ENCODE results near the gene MBP.

MBP gene

DNA sequence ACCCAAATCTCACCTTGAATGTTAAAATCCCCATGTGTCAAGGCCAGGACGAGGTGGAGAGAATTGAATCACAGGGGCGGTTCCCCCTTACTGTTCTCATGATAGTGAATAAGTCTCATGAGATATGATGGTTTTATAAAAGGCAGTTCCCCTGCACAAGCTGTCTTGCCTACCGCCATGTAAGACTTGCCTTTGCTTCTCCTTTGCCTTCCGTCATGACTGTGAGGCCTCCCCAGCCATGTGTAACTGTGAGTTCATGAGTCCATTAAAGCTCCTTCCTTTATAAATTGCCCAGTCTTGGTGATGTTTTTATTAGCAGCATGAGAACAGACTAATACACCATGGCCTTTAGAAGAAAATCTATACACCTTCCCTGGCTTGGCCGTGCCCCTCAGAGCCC, 7.4 kb upstream of the MBP start:
- H3K4me3 ChIP-seq (ENCODE audit: low read depth, low read length), result no peak overlapping the region
- DNase-seq (ENCODE audit: low read depth), result no peak

DNA sequence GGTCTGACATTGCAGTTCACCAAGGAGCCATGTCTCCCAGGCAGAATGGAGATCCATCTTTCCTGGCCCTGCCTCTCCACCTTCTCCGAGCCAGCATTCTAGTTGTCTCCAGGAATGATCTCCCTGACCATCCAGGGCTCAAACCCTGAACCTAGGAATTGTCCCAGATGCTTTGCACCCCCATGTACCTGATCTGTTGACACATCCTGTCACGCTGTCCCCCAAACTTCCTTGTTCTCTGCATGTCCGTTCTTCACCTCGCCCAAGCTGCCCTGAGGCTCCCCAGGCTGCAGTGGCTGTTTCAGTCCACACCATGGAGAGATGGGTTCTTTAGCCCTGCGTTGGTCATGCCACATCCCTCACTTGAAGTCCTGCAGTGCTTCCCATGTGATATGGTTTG, 7.0 kb upstream of the MBP start:
- no peak overlapping the region for H3K4me3 ChIP-seq (ENCODE audit: low read depth, low read length)
- TF ChIP-seq, protein P1, sequence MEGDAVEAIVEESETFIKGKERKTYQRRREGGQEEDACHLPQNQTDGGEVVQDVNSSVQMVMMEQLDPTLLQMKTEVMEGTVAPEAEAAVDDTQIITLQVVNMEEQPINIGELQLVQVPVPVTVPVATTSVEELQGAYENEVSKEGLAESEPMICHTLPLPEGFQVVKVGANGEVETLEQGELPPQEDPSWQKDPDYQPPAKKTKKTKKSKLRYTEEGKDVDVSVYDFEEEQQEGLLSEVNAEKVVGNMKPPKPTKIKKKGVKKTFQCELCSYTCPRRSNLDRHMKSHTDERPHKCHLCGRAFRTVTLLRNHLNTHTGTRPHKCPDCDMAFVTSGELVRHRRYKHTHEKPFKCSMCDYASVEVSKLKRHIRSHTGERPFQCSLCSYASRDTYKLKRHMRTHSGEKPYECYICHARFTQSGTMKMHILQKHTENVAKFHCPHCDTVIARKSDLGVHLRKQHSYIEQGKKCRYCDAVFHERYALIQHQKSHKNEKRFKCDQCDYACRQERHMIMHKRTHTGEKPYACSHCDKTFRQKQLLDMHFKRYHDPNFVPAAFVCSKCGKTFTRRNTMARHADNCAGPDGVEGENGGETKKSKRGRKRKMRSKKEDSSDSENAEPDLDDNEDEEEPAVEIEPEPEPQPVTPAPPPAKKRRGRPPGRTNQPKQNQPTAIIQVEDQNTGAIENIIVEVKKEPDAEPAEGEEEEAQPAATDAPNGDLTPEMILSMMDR (IDR thresholded peaks at IDR 0.05; ENCODE audit: control insufficient read depth, extremely low read depth, insufficient read depth), result no peak
- no peak for DNase-seq (ENCODE audit: low read depth)

More for the DNA sequence above, 7.4 kb upstream of the MBP start:
- TF ChIP-seq, protein P1 (IDR thresholded peaks at IDR 0.05; ENCODE audit: control insufficient read depth, extremely low read depth, insufficient read depth), result no peak

DNA sequence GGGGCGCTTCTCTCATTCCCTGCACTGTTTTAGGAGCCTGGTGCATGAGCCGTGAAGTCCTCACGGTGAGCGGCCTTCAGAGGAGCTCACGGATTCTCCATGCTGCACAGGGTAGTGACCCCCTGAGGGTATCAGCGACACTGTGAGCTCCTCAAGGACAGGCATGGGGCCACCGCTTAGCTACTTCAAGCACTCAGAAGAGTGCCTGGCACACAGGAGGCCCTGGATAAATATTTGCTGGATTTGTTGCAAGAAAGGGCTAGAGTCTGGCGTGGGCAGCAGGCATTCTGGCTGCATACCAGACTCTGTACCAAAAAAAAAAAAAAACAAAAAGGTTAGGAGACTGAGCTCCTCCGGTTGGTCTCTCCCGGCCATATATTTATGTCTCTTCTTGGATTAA, 5.7 kb upstream of the MBP start:
- TF ChIP-seq, protein P1 (IDR thresholded peaks at IDR 0.05; ENCODE audit: control insufficient read depth, extremely low read depth, insufficient read depth), result no peak
- no peak overlapping the region for H3K4me3 ChIP-seq (ENCODE audit: low read depth, low read length)
- DNase-seq (ENCODE audit: low read depth), result peak; percentile 65

DNA sequence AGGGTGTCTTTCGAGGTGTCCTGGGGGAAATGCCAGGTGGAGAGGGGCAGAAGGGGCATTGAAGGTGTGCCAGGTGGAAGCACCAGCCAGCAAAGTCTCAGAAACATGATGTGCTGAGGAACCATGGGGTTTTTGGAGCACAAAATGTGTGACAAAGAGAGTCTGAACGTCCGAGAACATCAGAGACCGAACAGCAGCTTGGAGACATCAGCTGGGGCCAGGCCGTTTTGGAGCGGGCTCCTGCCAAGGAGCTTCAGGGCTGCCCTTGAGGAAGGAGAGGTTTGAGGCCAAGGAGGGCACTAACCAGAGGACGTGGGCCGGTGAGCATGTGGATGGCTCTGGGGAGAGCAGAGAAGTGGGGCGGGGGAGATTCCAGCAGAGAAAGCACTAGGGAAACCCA, 5.3 kb upstream of the MBP start:
- TF ChIP-seq, protein P1 (IDR thresholded peaks at IDR 0.05; ENCODE audit: control insufficient read depth, extremely low read depth, insufficient read depth), result no peak
- H3K4me3 ChIP-seq (ENCODE audit: low read depth, low read length), result no peak overlapping the region
- no peak for DNase-seq (ENCODE audit: low read depth)

DNA sequence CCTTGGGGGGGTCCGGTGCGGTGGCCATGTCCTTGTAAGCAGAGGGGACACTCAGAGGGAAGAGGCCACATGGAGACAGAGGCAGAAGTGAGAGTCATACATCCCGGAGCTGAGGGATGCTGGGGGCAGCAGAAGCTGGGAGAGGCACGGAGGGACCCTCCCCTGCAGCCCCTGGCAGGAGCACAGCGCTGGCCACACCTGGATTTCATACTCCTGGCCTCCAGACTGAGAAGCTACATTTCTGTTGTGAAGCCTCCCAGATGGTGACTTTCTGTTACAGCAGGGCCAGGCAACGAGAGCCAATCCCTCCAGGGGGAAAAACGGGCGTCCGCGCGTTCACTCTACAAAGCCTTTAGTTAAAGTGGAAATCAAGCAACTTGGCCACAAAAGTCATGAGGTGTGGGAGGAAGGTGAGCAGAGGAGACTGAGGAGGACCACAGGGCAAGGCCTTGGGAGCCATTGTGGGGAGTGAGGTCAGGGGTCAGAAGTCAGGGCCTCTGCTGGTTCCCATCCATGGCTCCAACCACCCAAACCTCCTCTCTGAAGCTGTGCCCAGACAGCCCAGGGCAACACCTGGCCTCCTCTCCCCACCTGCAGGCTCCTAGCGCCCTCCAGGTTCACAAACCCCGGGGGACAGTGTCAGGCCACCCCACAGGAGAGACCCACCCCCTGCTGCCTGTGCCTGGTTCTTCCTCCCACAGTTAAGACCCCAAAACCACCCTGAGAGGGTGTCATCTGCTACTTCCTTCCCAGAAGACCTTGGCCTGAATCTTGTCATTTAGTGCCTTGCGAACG, 4.5 kb upstream of the MBP start:
- TF ChIP-seq, protein P1 (IDR thresholded peaks at IDR 0.05; ENCODE audit: control insufficient read depth, extremely low read depth, insufficient read depth), result no peak
- H3K4me3 ChIP-seq (ENCODE audit: low read depth, low read length), result no peak overlapping the region
- DNase-seq (ENCODE audit: low read depth), result no peak

DNA sequence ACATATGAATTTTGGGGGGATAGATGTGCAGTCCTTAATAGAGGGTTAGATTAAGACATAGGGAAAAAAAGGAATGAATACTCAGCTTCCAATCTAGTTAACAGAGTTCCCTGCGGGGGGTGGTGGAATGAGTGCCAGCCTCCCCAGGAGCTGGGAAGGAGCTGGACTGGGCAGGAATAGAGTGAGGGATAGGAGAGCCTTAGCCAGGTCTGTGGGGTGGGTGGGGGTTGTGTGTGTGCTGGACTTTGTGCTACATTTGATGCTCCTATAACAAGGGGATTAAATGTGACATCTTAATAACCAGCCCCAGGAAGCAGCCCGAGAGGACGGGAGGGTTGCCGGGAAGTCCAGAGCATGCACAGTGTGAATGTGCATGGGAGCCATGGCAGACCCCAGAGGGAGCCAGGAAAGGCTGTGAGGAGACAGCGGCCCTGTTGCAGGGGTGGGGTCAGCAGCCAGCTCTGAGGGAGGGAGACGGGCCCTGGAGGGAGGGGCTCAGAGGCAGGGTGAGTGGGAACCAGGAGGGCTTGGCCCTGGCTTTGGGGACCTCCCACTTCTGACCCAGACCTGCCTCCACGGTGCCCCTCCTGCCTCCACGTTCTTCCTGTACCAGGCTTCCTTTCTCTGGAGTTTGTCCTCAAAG, 3.6 kb upstream of the MBP start:
- H3K4me3 ChIP-seq (ENCODE audit: low read depth, low read length), result no peak overlapping the region
- TF ChIP-seq, protein P1 (IDR thresholded peaks at IDR 0.05; ENCODE audit: control insufficient read depth, extremely low read depth, insufficient read depth), result no peak
- no peak for DNase-seq (ENCODE audit: low read depth)
